AG04450 (cell line): Measurements from ENCODE around the gene ATXN7L2. TPM values are rescaled to one million over a fixed set of nuclear protein-coding genes. Genes with fewer than 3 reads are reported as not detected.

ENCODE experiments used
- CTCF ChIA-PET: fragments of 300-600, 350-600 bp; formaldehyde crosslinking; extraction: SDS; loops from one replicate; lab custom pipeline; 2022; ENCODE audit warnings: antibody characterized with exemption, inconsistent platforms; lab: Charles Lee
- POLR2A ChIA-PET: fragments of 350-600 bp; formaldehyde crosslinking; extraction: SDS; loops from one replicate; lab custom pipeline; 2021; ENCODE audit warnings: antibody characterized with exemption, inconsistent platforms; lab: Yijun Ruan, JAX
- DNase-seq: peaks from one replicate; pipeline ENCODE4 v3.0.0-alpha.2; 2011; ENCODE audit warnings: low read depth, low spot score
- H3K27ac ChIP-seq: one replicate; pipeline ENCODE4 v1.5.1; 2012; ENCODE audit warnings: low read depth, low read length, control low read depth
- H3K27me3 ChIP-seq: one replicate; pipeline ENCODE4 v1.6.0; 2012; ENCODE audit warnings: low read length; ENCODE audit not compliant: control insufficient read depth, insufficient read depth
- H3K4me3 ChIP-seq: 2 replicates; pipeline ENCODE4 v1.5.1; 2011; ENCODE audit warnings: mild to moderate bottlenecking, low read depth, low read length, control low read depth
- H3K9me3 ChIP-seq: 2 replicates; pipeline ENCODE4 v1.5.1; 2012; ENCODE audit warnings: low read length; ENCODE audit not compliant: control insufficient read depth, insufficient read depth
- CTCF ChIP-seq: IDR thresholded peaks from 2 replicates; pipeline ENCODE4 v1.5.1; 2011; ENCODE audit warnings: low read depth, low read length, control low read depth, inconsistent platforms
- polyA plus RNA-seq: library from polyadenylated mRNA; depleted of rRNA; stranded (reverse); fragments of >200 nt; gene quantifications from 2 replicates; pipeline ENCODE4 v1.2.3, GENCODE V29; 2011

Gene ATXN7L2
- polyA plus RNA-seq, 1 experiment, result 1.5 TPM

- ChIA-PET POLR2A (interaction anchor here (0.5 kb wide), 1 partner anchor 9 kb away, joined by 4 read pairs; no protein-coding TSS in a partner anchor), CTCF (interaction anchor here (1.2 to 37.0 kb wide), 4 partner anchors 9 to 33 kb away, joined by 3 to 1351 read pairs (median 9); partner anchors contain the start of gene GPR61)
- no peak overlapping the region for H3K27ac ChIP-seq
- no peaks in the 10 kb centered on the region for H3K9me3 ChIP-seq
- no peak for TF ChIP-seq CTCF
- no peak overlapping the region for H3K4me3 ChIP-seq
- DNase-seq, result no peak
- H3K27me3 ChIP-seq, result no peaks in the 10 kb centered on the region
Measured at GRCh38 chr1:109501644-109502363, 18.1 kb downstream of the ATXN7L2 start.

- H3K9me3 ChIP-seq, result no peaks in the 10 kb centered on the region
- H3K27ac ChIP-seq, result no peak overlapping the region
- no peak for TF ChIP-seq CTCF
- CTCF ChIA-PET, result interaction anchor here (1.2 to 37.0 kb wide), 4 partner anchors 9 to 32 kb away, joined by 3 to 1351 read pairs (median 8); partner anchors contain the start of genes CYB561D1 and GPR61
- POLR2A ChIA-PET, result no interaction called here
- no peak for DNase-seq
- H3K27me3 ChIP-seq, result no peaks in the 10 kb centered on the region
- no peak overlapping the region for H3K4me3 ChIP-seq
Measured at GRCh38 chr1:109502364-109502851, 18.7 kb downstream of the ATXN7L2 start.

GRCh38 chr1:109503935-109504334 is 20.2 kb downstream of the ATXN7L2 start:
- Histone ChIP-seq H3K27ac (no peak overlapping the region), H3K27me3 (no peaks in the 10 kb centered on the region), H3K4me3 (no peak overlapping the region), H3K9me3 (no peaks in the 10 kb centered on the region; the same call in 1 of the 2 replicates)
- CTCF ChIA-PET, result interaction anchor here (1.4 to 37.0 kb wide), 4 partner anchors 10 to 30 kb away, joined by 7 to 1351 read pairs (median 14); partner anchors contain the start of genes CYB561D1 and GPR61
- DNase-seq, result no peak
- POLR2A ChIA-PET, result interaction anchor here (0.7 kb wide), 1 partner anchor 262 kb away, joined by 3 read pairs; no protein-coding TSS in a partner anchor
- no peak for TF ChIP-seq CTCF

GRCh38 chr1:109504974-109505373 is 21.3 kb downstream of the ATXN7L2 start:
- H3K9me3 ChIP-seq, result no peaks in the 10 kb centered on the region; the same call in 1 of the 2 replicates
- H3K4me3 ChIP-seq, result no peak overlapping the region
- no peak for TF ChIP-seq CTCF
- no peak overlapping the region for H3K27ac ChIP-seq
- CTCF ChIA-PET, result interaction anchor here (0.6 to 37.0 kb wide), 4 partner anchors 11 to 405 kb away, joined by 3 to 1351 read pairs (median 14); partner anchors contain the start of genes CYB561D1 and GPR61
- no peaks in the 10 kb centered on the region for H3K27me3 ChIP-seq
- DNase-seq, result no peak
- POLR2A ChIA-PET, result no interaction called here
